ENCODE measurements around the gene RNF225. TPM values are rescaled to one million over a fixed set of nuclear protein-coding genes. Genes with fewer than 3 reads are reported as not detected.

The RNF225 gene
- total and polyA plus RNA-seq, 2 donors (not counting 3 experiments of a cell fraction or from before 2014, with no cell fraction given) = 0.58 TPM; not detected in 1

GRCh38 chr19:58428617-58429016, 33.2 kb downstream of the RNF225 start:
- dilution Hi-C loops (cut with MboI; ENCODE audit: extremely low pct_ligation_motif_present, low sequenced_read_pairs) (no loop called here), intact Hi-C loops (cut with micrococcal nuclease) (no loop called here)
- no peak overlapping the region for H3K4me2 ChIP-seq (ENCODE audit: insufficient read depth, low read length)
- ChIA-PET POLR2A (interaction anchor here (0.5 kb wide), 1 partner anchor 18 kb away, joined by 11 read pairs; no protein-coding TSS in a partner anchor), CTCF (no interaction called here)
- BruUV-seq (replicated peaks) = no TSS peak
- no peak overlapping the region for H3K27ac ChIP-seq (ENCODE audit: insufficient read depth, low read depth, low read length)
- H3K9ac ChIP-seq (replicated peaks; ENCODE audit: extremely low read depth, insufficient read depth, low read length) = no peak overlapping the region
- no peaks in the 10 kb centered on the region for H3K27me3 ChIP-seq (ENCODE audit: control insufficient read depth in 2 of 2, insufficient read depth in 2 of 2, low read length in 2 of 2)
- no peaks in the 10 kb centered on the region for H3K4me1 ChIP-seq (ENCODE audit: control insufficient read depth, extremely low read depth, insufficient read depth, low read length)
- H3K4me3 ChIP-seq (replicated peaks in 1 of 3; ENCODE audit: insufficient read depth in 1 of 3, low read depth in 1 of 3, low read length in 3 of 3) = no peak overlapping the region
- H3K9me1 ChIP-seq (replicated peaks; ENCODE audit: control insufficient read depth, extremely low read depth, insufficient read depth, low read length) = no peaks in the 10 kb centered on the region
- TF ChIP-seq MYC (IDR thresholded peaks at IDR 0.05; ENCODE audit: low read depth, low read length) (no peak), POLR2A (IDR thresholded peaks at IDR 0.05; ENCODE audit: low read depth, low read length) (no peak), CTCF (IDR thresholded peaks at IDR 0.05; ENCODE audit: extremely low read depth in 1 of 2, insufficient read depth in 1 of 2, low read depth in 1 of 2, low read length in 2 of 2) (no peak), JUN (IDR thresholded peaks at IDR 0.05; ENCODE audit: borderline replicate concordance, insufficient read depth, insufficient read length, low read depth) (no peak), EZH2 (IDR thresholded peaks at IDR 0.05; ENCODE audit: borderline replicate concordance, low read depth, low read length, severe bottlenecking) (no peak), MAX (IDR thresholded peaks at IDR 0.05; ENCODE audit: insufficient read depth, insufficient read length) (no peak)
- FAIRE-seq (no peak), DNase-seq (ENCODE audit: low read depth, low spot score) (no peak)
- H3K9me3 ChIP-seq (replicated peaks; ENCODE audit: control insufficient read depth, insufficient read depth, low read length) = peaks cover 24% of the 10 kb centered on the region
- H3K36me3 ChIP-seq (ENCODE audit: control insufficient read depth in 2 of 2, extremely low read depth in 1 of 2, insufficient read depth in 2 of 2, low read length in 2 of 2) = peaks cover under 1 to 2% of the 10 kb centered on the region in 2 experiments
- H3K79me2 ChIP-seq (ENCODE audit: control insufficient read depth, insufficient read depth, low read length) = no peaks in the 10 kb centered on the region
- no peak overlapping the region for H2AFZ ChIP-seq (ENCODE audit: low read depth, low read length)
- H4K20me1 ChIP-seq (replicated peaks; ENCODE audit: control insufficient read depth, extremely low read depth, insufficient read depth, low read length) = no peaks in the 10 kb centered on the region

- ChIA-PET POLR2A (no interaction called here), CTCF (no interaction called here)
- H3K9ac ChIP-seq (replicated peaks; ENCODE audit: extremely low read depth, insufficient read depth, low read length) = no peak overlapping the region
- no TSS peak for BruUV-seq (replicated peaks)
- FAIRE-seq = no peak
- H3K27ac ChIP-seq (ENCODE audit: insufficient read depth, low read depth, low read length) = no peak overlapping the region
- dilution Hi-C loops (cut with MboI; ENCODE audit: extremely low pct_ligation_motif_present, low sequenced_read_pairs) = no loop called here
- no peaks in the 10 kb centered on the region for H3K79me2 ChIP-seq (ENCODE audit: control insufficient read depth, insufficient read depth, low read length)
- no peak overlapping the region for H3K4me2 ChIP-seq (ENCODE audit: insufficient read depth, low read length)
- H2AFZ ChIP-seq (ENCODE audit: low read depth, low read length) = no peak overlapping the region
- intact Hi-C loops (cut with micrococcal nuclease) = no loop called here
- H4K20me1 ChIP-seq (replicated peaks; ENCODE audit: control insufficient read depth, extremely low read depth, insufficient read depth, low read length) = no peaks in the 10 kb centered on the region
- TF ChIP-seq CTCF (IDR thresholded peaks at IDR 0.05; ENCODE audit: extremely low read depth in 1 of 2, insufficient read depth in 1 of 2, low read depth in 1 of 2, low read length in 2 of 2) (no peak), MAX (IDR thresholded peaks at IDR 0.05; ENCODE audit: insufficient read depth, insufficient read length) (no peak), GATA2 (IDR thresholded peaks at IDR 0.05; ENCODE audit: insufficient read depth, insufficient read length, low read depth, low read length) (no peak), FOS (IDR thresholded peaks at IDR 0.05; ENCODE audit: borderline replicate concordance, insufficient read depth, low read length) (no peak), POLR2AphosphoS5 (IDR thresholded peaks at IDR 0.05; ENCODE audit: insufficient read depth, low read depth, low read length) (no peak), EZH2 (IDR thresholded peaks at IDR 0.05; ENCODE audit: borderline replicate concordance, low read depth, low read length, severe bottlenecking) (no peak), JUN (IDR thresholded peaks at IDR 0.05; ENCODE audit: borderline replicate concordance, insufficient read depth, insufficient read length, low read depth) (no peak), POLR2A (IDR thresholded peaks at IDR 0.05; ENCODE audit: low read depth, low read length) (no peak), MYC (IDR thresholded peaks at IDR 0.05; ENCODE audit: low read depth, low read length) (no peak)
- H3K9me3 ChIP-seq (replicated peaks; ENCODE audit: control insufficient read depth, insufficient read depth, low read length) = peaks cover 35% of the 10 kb centered on the region
- no peak for DNase-seq (ENCODE audit: low read depth, low spot score)
- no peaks in the 10 kb centered on the region for H3K9me1 ChIP-seq (replicated peaks; ENCODE audit: control insufficient read depth, extremely low read depth, insufficient read depth, low read length)
- no peaks in the 10 kb centered on the region for H3K27me3 ChIP-seq (ENCODE audit: control insufficient read depth in 2 of 2, insufficient read depth in 2 of 2, low read length in 2 of 2)
- H3K4me3 ChIP-seq (replicated peaks in 1 of 3; ENCODE audit: insufficient read depth in 1 of 3, low read depth in 1 of 3, low read length in 3 of 3) = no peak overlapping the region
- no peaks in the 10 kb centered on the region for H3K4me1 ChIP-seq (ENCODE audit: control insufficient read depth, extremely low read depth, insufficient read depth, low read length)
- peaks cover 5 to 9% of the 10 kb centered on the region in 2 experiments for H3K36me3 ChIP-seq (ENCODE audit: control insufficient read depth in 2 of 2, extremely low read depth in 1 of 2, insufficient read depth in 2 of 2, low read length in 2 of 2)
Observed at GRCh38 chr19:58429745-58430144, 34.3 kb downstream of the RNF225 start.

All from endothelial cell of umbilical vein (primary cell).